HG02870 (cell line): ENCODE measurements around the gene RUNX3.

Experiments used
- ATAC-seq: cut with Tn5 transposase; IDR thresholded peaks from one replicate; pipeline ENCODE4 v1.9.1; 2021; ENCODE audit warnings: mild to moderate bottlenecking, moderate library complexity; ENCODE audit not compliant: unreplicated experiment

Gene RUNX3

GRCh38 chr1:24931468-24932231 is 1.6 kb upstream of the RUNX3 start:
- ATAC-seq, result no peak

- no peak for ATAC-seq
Measured at GRCh38 chr1:24931146-24931467, 1.0 kb upstream of the RUNX3 start.

- ATAC-seq, result peak; percentile 6
Measured at GRCh38 chr1:24929398-24930259, 447 bp downstream of the RUNX3 start.

- no peak for ATAC-seq
Measured at GRCh38 chr1:24928689-24929397, 1.2 kb downstream of the RUNX3 start.

GRCh38 chr1:24927988-24928688 is 1.9 kb downstream of the RUNX3 start:
- ATAC-seq, result no peak

- ATAC-seq, result no peak
Measured at GRCh38 chr1:24927473-24927872, 2.6 kb downstream of the RUNX3 start.

GRCh38 chr1:24926563-24927249 is 3.4 kb downstream of the RUNX3 start:
- no peak for ATAC-seq

GRCh38 chr1:24925963-24926362 is 4.1 kb downstream of the RUNX3 start:
- ATAC-seq, result no peak

- ATAC-seq, result no peak
Measured at GRCh38 chr1:24925082-24925779, 4.8 kb downstream of the RUNX3 start.

GRCh38 chr1:24923485-24924113 is 6.5 kb downstream of the RUNX3 start:
- ATAC-seq, result no peak

GRCh38 chr1:24921938-24922662 is 8.0 kb downstream of the RUNX3 start:
- no peak for ATAC-seq

GRCh38 chr1:24921412-24921811 is 8.7 kb downstream of the RUNX3 start:
- no peak for ATAC-seq

GRCh38 chr1:24920533-24920925 is 9.5 kb downstream of the RUNX3 start:
- ATAC-seq, result no peak

- ATAC-seq, result no peak
Measured at GRCh38 chr1:24919791-24920532, 10.1 kb downstream of the RUNX3 start.

GRCh38 chr1:24918995-24919605 is 11.0 kb downstream of the RUNX3 start:
- no peak for ATAC-seq

- ATAC-seq, result no peak
Measured at GRCh38 chr1:24918370-24918769, 11.7 kb downstream of the RUNX3 start.

- no peak for ATAC-seq
Measured at GRCh38 chr1:24917327-24918074, 12.6 kb downstream of the RUNX3 start.
